HUES48 (cell line): ENCODE results near the gene ANTXR2.
"Not testable (repeated sequence)": the region's sequence is repeated elsewhere in the genome, so short reads cannot be mapped to it uniquely, and the experiment has no call there.

Experiments used
- H3K27ac ChIP-seq: one replicate; pipeline ENCODE4 v1.7.0; 2013; ENCODE audit warnings: low read depth, low read length, inconsistent platforms
- H3K27me3 ChIP-seq: 2 replicates; pipeline ENCODE4 v1.6.1; 2013; ENCODE audit warnings: mild to moderate bottlenecking, low read length; ENCODE audit not compliant: control insufficient read depth, insufficient read depth
- H3K36me3 ChIP-seq: 2 replicates; pipeline ENCODE4 v1.6.1; 2013; ENCODE audit warnings: low read length; ENCODE audit not compliant: control insufficient read depth, insufficient read depth
- H3K4me1 ChIP-seq: 2 replicates; pipeline ENCODE4 v1.6.1; 2013; ENCODE audit warnings: mild to moderate bottlenecking, low read length; ENCODE audit not compliant: control insufficient read depth, insufficient read depth
- H3K4me3 ChIP-seq: 2 replicates; pipeline ENCODE4 v1.5.1; 2013; ENCODE audit warnings: mild to moderate bottlenecking, low read depth, low read length
- H3K9ac ChIP-seq: 2 replicates; pipeline ENCODE4 v1.6.1; 2013; ENCODE audit warnings: mild to moderate bottlenecking, low read depth, low read length, moderate library complexity
- H3K9me3 ChIP-seq: 2 replicates; pipeline ENCODE4 v1.6.1; 2013; ENCODE audit warnings: low read length; ENCODE audit not compliant: control insufficient read depth, insufficient read depth

Gene ANTXR2

DNA sequence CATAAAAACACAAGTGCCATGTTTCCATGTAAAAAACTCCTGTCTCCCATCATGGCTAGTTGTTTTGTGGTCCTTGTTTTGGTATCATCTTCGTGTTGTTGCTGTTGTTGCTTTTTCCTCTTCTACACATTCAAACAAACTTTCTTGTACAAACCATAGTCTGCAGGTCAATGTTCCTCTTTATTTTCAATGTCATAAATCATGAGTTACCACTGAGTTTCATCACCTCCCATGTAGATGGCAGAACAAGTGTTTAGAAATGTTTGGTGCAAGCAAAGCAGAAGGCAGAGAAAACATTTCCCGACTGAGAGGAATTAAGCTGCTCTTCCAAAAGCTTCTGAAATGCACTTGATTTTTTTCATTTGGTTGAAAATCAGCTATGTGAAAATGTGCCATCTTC lies 166.0 kb downstream of the ANTXR2 start:
- no peaks in the 10 kb centered on the region for H3K36me3 ChIP-seq
- H3K27me3 ChIP-seq, result no peaks in the 10 kb centered on the region
- H3K4me3 ChIP-seq, result no peak overlapping the region
- no peaks in the 10 kb centered on the region for H3K4me1 ChIP-seq
- H3K9ac ChIP-seq, result no peak overlapping the region
- no peak overlapping the region for H3K27ac ChIP-seq
- H3K9me3 ChIP-seq, result no peaks in the 10 kb centered on the region

DNA sequence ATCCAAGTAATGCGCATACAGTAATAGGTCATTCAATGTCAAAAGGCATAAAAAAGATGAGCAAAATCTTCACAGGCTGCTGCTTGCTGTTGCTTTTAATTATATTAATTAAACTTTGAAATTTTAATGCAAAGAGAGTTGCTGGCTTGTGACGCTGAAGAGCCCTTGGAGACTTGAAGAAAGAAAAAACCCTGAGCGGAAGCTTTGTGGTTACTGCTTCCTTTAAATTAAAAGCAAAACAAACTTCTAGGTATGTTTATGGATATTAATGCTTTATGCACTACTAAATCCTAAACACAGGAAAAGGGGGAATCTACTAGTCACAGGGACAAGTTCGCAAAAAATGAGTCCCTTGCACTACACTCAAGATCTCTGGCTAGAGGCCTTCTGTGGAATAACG lies 166.7 kb downstream of the ANTXR2 start:
- no peak overlapping the region for H3K27ac ChIP-seq
- no peaks in the 10 kb centered on the region for H3K9me3 ChIP-seq
- no peaks in the 10 kb centered on the region for H3K36me3 ChIP-seq
- no peak overlapping the region for H3K9ac ChIP-seq
- no peaks in the 10 kb centered on the region for H3K27me3 ChIP-seq
- H3K4me3 ChIP-seq, result no peak overlapping the region
- H3K4me1 ChIP-seq, result no peaks in the 10 kb centered on the region

GRCh38 chr4:79905212-79905611 lies 167.8 kb downstream of the ANTXR2 start:
- Histone ChIP-seq H3K9ac (no peak overlapping the region), H3K27ac (no peak overlapping the region), H3K4me3 (no peak overlapping the region), H3K9me3 (no peaks in the 10 kb centered on the region), H3K4me1 (no peaks in the 10 kb centered on the region), H3K36me3 (no peaks in the 10 kb centered on the region), H3K27me3 (no peaks in the 10 kb centered on the region)

DNA sequence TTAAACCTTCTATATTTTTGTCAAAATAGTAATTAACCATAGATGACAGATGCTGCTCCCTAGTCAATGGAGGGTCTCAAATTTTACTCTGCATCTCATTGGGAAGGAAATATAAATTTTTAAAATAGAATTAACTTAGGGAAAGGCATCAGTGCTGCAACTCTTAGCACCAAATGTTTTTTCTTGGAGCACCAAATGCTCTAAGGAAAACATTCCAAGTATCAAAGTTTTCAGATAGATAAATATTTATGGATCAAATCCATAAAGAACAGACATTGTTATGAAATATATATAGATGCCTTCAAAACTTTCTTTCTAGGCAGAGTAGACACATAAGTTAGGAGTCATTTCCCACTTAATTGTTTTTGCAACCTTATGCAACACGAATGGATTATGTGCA lies 168.7 kb downstream of the ANTXR2 start:
- no peaks in the 10 kb centered on the region for H3K27me3 ChIP-seq
- H3K9ac ChIP-seq, result no peak overlapping the region
- no peak overlapping the region for H3K27ac ChIP-seq
- no peaks in the 10 kb centered on the region for H3K4me1 ChIP-seq
- H3K4me3 ChIP-seq, result no peak overlapping the region
- no peaks in the 10 kb centered on the region for H3K36me3 ChIP-seq
- no peaks in the 10 kb centered on the region for H3K9me3 ChIP-seq

- no peak overlapping the region for H3K27ac ChIP-seq
- H3K36me3 ChIP-seq, result no peaks in the 10 kb centered on the region
- no peak overlapping the region for H3K4me3 ChIP-seq
- no peaks in the 10 kb centered on the region for H3K4me1 ChIP-seq
- H3K9ac ChIP-seq, result no peak overlapping the region
- H3K27me3 ChIP-seq, result no peaks in the 10 kb centered on the region
- no peaks in the 10 kb centered on the region for H3K9me3 ChIP-seq
Observed at GRCh38 chr4:79900182-79900581, 172.8 kb downstream of the ANTXR2 start.

DNA sequence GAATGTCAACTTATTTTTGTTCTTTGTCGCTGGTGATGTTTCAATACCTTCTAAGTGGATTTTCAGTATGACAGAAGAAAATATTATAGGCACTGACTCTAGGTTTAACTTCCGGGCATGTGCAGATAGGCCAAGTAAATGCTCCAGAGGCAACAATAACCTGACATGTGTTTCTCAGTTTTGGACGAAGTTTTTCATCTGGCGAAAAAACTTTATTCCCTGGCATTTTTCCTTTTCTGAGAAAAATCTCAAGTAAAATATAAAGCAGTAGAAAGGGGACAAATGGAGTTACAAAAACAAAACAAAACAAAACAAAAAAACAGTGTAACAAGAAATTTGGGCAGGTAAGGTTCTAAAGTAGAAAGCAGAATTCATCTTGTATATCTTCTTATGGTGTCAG lies 173.5 kb downstream of the ANTXR2 start:
- Histone ChIP-seq H3K27me3 (no peaks in the 10 kb centered on the region), H3K9ac (no peak overlapping the region), H3K4me1 (no peaks in the 10 kb centered on the region), H3K9me3 (no peaks in the 10 kb centered on the region), H3K27ac (no peak overlapping the region), H3K4me3 (no peak overlapping the region), H3K36me3 (no peaks in the 10 kb centered on the region)

- Histone ChIP-seq H3K27me3 (no peaks in the 10 kb centered on the region), H3K4me1 (peaks cover 11% of the 10 kb centered on the region), H3K36me3 (no peaks in the 10 kb centered on the region), H3K9ac (no peak overlapping the region), H3K27ac (no peak overlapping the region), H3K4me3 (no peak overlapping the region), H3K9me3 (no peaks in the 10 kb centered on the region)
Observed at GRCh38 chr4:79898055-79898454, 175.0 kb downstream of the ANTXR2 start.

GRCh38 chr4:79897174-79897573 lies 175.9 kb downstream of the ANTXR2 start:
- no peaks in the 10 kb centered on the region for H3K36me3 ChIP-seq
- H3K4me1 ChIP-seq, result peaks cover 11% of the 10 kb centered on the region
- H3K27ac ChIP-seq, result no peak overlapping the region
- H3K4me3 ChIP-seq, result no peak overlapping the region
- H3K9ac ChIP-seq, result no peak overlapping the region
- H3K27me3 ChIP-seq, result no peaks in the 10 kb centered on the region
- H3K9me3 ChIP-seq, result no peaks in the 10 kb centered on the region

DNA sequence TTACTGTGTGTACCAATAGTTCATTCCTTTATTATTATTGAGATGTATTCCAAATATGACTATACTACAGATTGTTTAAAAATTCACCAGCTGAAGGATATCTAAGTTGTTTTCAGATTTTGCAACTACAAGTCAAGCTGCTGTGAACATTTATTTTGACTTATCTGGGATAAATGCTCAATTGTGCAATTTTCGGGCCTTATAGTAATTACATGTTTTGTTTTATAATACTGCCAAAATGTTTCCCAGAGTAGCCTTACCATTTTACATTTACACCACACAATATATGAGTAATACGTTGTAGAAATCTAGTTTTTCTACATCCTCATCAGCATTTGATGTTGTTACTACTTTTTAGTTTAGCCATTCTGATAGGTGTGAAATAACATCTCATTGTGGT lies 179.6 kb downstream of the ANTXR2 start:
- no peak overlapping the region for H3K4me3 ChIP-seq
- H3K4me1 ChIP-seq, result peaks cover 11% of the 10 kb centered on the region

DNA sequence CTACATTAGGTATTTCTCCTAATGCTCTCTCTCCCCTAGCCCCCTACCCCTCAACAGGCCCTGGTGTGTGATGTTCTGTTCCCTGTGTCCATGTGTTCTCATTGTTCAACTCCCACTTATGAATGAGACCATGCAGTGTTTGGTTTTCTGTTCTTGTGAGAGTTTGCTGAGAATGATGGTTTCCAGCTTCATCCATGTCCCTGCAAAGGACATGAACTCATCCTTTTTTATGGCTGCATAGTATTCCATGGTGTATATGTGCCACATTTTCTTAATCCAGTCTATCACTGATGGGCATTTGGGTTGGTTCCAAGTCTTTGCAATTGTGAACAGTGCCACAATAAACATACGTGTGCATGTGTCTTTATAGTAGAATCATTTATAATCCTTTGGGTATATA lies 184.0 kb downstream of the ANTXR2 start:
- not testable (repeated sequence) for H3K27ac ChIP-seq, H3K36me3 ChIP-seq, H3K9me3 ChIP-seq, H3K4me3 ChIP-seq, H3K27me3 ChIP-seq, H3K4me1 ChIP-seq, H3K9ac ChIP-seq

More for the DNA sequence above, 179.6 kb downstream of the ANTXR2 start:
- Histone ChIP-seq H3K27ac (no peak overlapping the region), H3K27me3 (no peaks in the 10 kb centered on the region), H3K9me3 (no peaks in the 10 kb centered on the region), H3K9ac (no peak overlapping the region), H3K36me3 (no peaks in the 10 kb centered on the region)

DNA sequence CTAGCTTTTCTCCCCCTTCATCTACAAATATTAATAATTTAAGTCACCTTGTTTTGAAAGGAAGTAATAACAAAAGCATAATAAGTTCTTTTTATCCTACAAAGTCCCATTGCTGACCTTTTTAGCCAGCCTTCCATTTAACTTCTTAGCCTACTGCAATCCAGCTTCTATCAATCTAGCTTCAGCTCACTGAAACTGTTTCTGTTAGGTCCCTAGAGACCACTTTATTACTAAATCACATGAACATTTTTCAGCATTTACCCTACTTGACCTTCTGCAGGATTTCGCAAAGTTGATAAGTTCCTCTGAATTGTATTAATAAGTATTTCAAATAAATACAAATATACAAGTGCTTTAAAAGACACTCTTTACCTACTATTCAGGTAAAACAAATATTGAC lies 186.5 kb downstream of the ANTXR2 start:
- no peaks in the 10 kb centered on the region for H3K9me3 ChIP-seq
- no peak overlapping the region for H3K4me3 ChIP-seq
- H3K27ac ChIP-seq, result no peak overlapping the region
- no peaks in the 10 kb centered on the region for H3K27me3 ChIP-seq
- no peaks in the 10 kb centered on the region for H3K36me3 ChIP-seq
- no peaks in the 10 kb centered on the region for H3K4me1 ChIP-seq
- no peak overlapping the region for H3K9ac ChIP-seq

DNA sequence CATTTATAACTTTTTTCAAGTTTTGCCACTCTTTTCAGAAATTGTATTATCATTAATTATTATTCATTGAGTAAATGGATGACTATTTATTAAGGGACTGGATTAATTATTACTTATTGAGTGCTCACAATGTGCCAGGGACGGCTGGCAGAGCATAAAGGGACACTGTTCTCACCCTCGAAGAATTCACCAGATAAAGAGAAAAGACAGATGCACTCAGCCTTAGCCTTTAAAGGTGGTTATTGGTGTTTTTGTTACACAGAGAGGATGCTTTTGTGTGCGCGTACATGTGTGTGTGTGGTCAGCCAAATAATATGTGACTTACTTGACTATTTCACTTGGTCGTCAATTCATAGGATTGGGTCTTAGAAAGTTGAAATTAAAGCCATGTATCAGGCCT lies 187.0 kb downstream of the ANTXR2 start:
- Histone ChIP-seq H3K27me3 (no peaks in the 10 kb centered on the region), H3K4me3 (no peak overlapping the region), H3K27ac (no peak overlapping the region), H3K4me1 (no peaks in the 10 kb centered on the region), H3K9ac (no peak overlapping the region), H3K36me3 (no peaks in the 10 kb centered on the region), H3K9me3 (no peaks in the 10 kb centered on the region)
